ENCODE data around the gene LAMP2.

DNA sequence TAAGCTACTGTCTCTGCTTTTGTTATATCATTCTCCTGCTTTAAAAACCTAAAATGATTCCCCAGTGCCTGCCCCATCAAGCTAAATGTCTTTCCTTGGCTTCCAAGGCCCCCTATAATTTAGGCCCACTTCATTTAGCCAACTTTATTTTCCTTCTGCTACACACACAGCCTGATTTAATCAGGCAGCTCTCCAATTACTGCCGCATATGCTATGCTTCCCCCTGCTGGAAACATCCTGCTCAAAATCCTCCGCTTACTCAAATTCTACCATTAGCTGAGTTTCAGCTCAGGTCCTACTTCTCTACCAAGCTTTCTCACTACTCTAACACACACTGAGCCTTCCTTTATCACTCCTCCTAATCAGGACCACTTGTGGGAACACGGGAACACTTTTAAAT, 17.0 kb downstream of the LAMP2 start:
- TF ChIP-seq CTCF (IDR thresholded peaks at IDR 0.05; ENCODE audit: low read depth, low read length) (peak; percentile 41), EZH2phosphoT487 (IDR thresholded peaks at IDR 0.05; ENCODE audit: low read depth) (no peak)

All from OCI-LY3 (cell line).